Left kidney (tissue), 2 donors: ENCODE measurements around the gene ELAVL2. TPM values are rescaled to one million over a fixed set of nuclear protein-coding genes. Genes with fewer than 3 reads are reported as not detected.

Experiments used
- DNase-seq: peaks from one replicate; pipeline ENCODE4 v3.0.0-alpha.2; 2013
- polyA plus RNA-seq: library from polyadenylated mRNA; unstranded; fragments of 120-200 nt; gene quantifications from one replicate; pipeline ENCODE4 v1.2.1, GENCODE V29; 2013; ENCODE audit not compliant: insufficient read length

The ELAVL2 gene
- polyA plus RNA-seq, 1 donor: 5.0 TPM

DNA sequence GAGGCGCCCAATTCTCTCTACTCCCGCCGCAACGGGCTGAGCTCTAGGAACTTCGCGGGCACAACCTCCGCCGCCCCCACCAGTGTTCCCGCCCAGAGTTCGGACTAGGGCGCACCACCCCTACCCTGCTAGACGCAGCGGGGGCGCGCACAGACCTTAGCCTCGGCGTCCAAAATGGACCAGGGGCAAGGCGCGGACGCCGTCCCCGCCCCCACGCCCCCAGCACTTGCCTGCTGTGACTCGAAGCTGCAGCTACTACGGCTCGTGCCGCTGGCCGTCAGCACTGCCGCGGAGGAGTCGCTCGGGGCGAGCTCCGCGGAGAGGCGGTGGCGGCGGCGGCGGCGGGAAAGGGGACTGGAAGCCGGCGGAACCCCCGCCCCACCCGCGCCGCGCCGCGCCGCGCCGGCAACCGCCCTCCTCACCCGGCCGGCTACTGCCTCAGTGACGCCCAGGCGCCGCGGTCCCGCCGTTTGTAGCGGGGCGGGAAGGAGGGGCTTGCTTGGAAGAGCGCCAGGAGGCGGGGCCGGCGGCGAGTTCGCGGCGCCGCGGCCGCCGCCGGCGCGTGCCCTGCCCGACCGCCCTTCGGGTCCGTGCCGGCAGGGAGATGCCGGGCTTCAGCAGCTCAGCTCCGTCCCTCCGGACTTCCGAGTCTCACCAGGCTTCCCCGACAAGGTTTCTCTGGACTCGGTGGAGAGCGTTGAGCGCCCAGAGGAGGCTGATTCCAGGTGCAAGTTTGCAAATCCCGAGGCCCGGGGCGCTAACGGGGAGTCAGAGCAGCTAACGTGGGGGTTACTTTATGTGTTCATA is 4.5 kb downstream of the ELAVL2 start:
- DNase-seq: no peak

DNA sequence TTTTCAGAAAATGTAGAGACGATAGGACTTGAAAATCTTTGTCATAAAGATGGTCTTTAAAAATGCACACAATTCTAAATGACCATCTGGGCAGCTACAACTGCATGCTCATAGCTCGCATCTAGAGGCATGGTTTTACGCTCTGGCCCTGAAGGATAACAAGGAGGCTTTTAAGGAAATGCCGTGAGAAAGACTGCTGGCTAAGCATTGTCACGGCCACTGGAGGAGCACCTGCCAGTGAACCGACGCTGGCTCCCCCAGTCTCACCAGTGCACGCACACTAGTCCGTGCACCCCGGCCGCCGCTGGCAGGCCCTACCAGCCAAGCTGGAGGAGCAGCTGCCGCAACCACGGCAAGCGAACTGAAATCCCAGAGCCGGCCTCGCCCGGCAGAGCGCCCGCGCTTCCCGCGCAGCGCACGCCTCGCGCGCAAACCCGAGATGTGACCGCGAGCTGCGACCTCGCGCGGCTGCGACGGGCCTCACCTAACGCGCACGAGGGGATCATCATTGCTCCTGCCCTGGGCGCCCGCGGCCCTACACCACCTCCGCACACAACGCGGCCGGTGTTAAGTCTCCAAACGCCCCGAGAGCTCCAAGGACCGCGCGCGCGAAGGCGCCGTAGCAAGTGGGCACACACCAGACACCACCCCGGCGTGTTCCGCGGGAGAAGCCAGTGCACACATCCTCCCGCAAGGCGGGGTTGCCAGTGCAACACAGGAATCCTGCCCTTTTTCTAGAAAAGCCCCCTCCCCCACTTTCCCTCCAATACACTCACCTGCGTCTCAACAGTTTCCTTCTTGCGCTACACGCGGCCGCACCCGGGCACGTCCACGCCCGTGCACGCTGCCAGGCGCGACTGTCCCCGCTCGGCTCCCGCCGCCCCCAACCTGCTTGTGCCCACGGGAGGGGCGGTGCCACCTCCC is 5.3 kb downstream of the ELAVL2 start:
- DNase-seq: no peak

DNA sequence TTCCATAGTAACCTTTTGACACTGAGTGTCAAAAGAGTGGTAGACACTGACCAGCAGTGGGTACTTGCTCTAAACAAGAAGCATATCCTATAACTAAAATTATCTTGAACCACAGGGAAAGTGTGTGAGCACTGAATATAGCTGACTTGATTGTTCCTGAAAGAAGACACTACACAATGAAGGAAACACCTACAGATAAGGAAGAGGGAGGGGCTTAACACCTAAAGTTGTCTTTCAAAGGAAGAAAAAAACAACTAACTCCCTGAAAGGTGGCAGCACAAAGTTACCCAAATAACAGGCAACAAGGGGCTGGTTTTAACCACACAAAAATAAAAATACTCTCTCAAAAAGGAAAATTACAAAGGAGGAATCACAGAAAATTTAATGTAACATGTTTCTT is 6.6 kb downstream of the ELAVL2 start:
- DNase-seq: no peak

DNA sequence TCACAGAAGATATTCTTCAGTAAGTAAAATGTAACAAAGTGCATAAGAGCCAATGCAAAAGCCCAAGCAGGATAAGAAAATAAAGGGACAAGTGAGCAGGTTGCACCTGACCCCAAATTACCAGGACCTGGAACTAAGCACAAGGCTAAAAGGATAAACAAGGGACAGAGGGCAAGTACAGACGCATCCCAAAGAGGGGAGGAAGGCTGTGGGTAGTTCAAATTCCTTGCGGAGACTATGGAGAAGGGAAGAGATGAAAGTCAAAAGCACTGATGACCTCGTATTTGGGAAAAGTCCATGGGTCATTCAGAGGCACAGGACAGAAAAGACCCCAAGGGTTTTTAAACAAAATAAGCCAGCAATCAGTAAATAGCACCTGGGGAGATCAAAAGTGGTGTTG is 11.8 kb downstream of the ELAVL2 start:
- DNase-seq: no peak

DNA sequence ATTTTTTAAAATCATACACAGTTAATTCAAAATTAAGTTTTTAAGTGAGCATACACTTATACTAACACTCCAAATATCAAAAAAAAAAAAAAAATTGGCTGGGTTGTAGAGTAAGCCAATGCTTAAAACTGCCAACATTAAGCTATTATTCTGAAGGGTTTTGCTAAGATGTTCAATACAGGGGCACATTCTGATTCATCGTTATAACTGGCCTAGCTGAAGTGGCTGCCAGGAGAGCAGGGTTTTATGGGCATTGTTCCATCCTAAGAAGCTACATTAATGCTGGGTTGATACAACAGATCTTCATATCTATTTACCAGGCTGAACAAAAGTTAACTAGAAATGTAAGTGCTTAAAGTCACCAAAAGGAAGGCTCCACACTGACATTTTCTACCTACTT is 13.4 kb downstream of the ELAVL2 start:
- DNase-seq: no peak

DNA sequence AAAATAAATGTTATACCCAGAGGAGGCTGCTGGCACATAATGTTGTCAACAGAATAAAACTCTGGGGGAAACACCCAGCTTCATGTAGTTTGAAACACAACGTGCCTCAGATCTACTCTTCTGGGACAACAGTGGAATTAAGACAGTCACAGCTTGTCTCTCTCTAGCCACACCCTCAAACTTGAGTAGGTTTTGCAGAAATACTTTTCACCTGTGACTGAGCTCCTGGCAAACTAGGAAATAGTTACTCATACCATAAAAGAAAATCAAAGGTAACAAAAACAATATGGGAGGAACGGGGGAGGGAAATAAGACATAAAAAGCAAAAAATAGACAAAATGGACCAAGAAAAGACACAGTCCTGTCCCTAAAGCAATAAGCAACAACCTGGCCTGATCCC is 14.4 kb downstream of the ELAVL2 start:
- no peak for DNase-seq

DNA sequence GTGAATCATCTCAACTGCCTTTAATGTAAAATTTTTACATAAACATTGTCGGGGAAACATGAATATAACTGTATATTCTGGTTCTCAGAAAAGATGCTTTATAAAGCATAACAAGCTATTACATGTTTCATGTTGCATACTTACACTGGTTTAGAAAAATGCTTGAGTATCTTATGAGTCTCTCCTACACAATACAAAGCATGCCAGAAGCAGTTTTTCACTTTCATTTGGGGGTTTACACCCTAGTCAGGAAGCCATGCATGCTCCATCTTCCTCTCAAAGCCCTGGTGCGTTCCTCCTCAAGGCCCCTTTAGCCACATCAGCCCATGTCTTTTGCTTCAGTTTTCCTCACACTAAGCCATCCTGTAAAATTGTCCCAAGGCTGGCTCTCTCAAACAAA is 22.8 kb downstream of the ELAVL2 start:
- DNase-seq: no peak

DNA sequence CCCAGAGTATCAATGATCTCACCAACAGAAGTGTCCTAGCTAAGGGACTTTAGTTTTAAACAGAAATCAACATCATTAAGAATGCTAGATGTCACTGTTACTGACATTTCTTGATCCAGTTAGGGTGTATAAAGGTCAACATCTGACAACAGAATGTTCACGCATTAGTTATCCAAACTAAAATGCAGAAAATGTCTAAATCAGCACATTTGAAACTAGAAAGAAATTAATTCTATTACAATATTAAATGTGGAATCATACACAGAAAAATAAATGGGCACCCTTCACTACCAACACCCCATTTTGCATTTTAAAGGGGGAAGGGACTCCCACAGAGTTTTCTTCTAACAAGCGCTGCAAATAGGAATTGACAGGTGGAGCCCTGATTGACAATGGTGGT is 24.5 kb downstream of the ELAVL2 start:
- no peak for DNase-seq

DNA sequence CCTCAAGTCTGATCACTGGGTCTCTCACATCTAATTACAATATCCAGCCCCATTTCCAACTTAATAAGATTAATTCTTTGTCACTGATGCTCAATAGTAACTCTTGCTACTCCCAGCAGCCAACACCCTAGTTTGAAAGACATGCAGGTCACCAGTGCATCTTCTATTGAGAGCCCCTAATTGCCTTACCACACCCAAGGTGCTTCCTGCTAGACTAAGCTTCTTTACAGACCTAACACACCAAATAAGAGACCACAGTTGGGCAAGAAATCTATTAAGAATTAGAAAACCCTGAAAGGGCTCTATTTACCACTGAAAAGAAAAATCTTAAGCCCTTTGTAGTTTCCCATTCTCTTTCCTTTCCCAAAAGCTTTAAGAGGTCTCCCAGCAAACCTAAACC is 26.5 kb downstream of the ELAVL2 start:
- DNase-seq: no peak

DNA sequence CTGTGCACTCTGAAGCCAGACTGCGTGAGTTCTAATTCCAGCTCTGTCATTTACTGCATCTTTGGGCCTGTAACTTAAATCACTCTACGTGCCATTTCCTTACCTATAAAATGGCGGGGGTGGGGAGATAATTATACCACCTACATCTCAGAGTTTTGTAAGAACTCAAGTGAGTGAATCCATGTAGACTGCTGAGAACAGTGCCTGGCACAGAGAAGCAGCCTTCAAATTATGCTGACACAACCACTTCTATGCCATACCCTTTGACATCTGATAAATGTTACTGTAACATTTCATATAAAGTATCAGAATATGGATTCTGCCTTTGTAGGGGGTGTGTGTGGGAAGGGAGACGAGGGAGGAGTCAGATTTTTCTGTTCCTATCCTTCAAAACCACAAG is 27.7 kb downstream of the ELAVL2 start:
- no peak for DNase-seq

DNA sequence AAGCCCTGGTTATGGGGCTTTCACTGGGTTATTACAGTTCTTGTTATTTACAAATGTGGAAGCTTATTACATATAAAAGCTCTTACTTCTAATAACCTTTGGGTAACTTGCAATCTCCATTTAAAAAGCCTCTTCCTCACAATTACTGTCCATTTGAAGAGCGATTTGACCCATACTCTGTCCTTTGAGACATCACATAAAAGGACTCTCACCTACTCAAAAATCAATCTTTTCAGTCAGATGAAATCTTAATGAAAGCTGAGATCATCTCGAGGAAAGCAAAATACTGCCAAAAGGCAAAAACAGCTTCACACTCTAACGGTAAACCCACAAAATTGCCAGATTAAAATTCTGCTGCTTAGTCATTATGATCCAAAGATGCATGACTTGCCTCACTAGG is 29.8 kb downstream of the ELAVL2 start:
- DNase-seq: no peak

DNA sequence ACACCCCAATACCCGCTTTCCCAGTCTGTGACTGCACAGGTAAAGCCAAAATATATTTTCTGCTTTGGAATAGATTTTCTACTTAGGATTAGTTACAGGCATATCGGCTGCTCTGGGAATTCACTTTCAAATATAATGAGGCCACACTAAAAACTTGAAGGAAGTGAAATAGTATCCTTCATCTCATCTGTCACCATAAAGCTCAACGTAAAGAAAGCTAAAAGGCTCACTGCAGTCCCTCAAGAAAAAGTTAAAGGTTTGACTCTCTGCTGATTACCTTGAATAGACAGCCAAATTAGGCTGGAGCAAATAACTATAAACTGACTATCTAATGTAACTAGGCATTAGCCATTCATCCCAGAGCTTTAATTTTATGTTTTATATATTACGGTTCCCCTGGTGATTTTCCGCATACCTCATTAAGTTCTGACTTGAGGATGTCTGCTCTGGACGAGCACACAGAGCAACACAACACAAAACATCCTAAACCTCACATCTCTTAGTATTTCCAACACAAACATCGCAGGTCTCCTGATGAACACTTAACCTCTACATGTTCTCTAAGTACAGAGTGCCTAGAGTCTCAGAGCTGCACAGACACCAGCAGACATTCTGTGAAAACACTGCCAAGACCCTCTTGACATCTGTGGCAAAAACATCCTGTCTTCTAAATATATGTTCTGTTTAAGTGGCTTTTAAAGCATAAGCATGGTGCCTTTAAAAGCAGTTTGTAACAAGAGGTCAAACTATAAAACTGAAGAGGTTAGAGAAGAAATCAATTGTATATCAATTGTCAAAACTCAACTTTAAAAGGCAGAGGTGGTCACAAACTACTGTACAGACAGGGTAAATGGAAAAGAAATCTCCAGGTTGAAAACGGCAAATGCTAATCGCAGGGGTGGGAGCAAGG is 35.4 kb downstream of the ELAVL2 start:
- DNase-seq: no peak

DNA sequence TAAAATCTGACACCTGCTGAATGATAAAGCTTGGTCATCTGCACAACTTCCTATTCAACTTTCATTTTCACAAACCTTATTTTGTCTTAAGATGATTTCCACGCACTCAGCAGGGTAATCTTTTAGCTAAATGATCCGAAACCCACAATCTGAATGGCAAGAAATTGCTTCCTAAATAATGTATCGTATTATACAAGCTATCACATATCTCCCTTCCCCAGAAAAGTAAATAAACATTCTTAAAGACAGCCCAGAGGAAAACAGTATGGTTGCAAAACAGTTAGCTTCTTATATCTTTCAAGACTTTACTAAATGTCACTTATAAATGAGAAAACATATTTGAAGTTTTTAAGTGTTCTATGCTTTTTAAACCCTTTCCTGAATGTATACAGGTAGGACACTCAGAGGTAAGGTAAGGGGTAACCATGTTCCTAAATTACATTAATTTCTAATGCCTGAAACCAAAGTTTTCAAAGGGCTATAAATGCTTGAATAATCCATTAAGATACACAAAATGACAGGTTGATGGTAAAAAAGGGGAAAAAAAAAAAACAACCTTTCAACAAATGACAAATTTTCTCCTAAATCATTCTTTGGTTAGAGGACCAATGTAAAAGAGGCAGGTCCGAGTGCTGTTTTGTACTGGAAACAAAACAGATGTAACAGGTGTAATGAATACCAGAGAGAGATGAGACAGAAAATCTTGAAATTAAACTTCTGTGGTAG is 36.3 kb downstream of the ELAVL2 start:
- DNase-seq: no peak

DNA sequence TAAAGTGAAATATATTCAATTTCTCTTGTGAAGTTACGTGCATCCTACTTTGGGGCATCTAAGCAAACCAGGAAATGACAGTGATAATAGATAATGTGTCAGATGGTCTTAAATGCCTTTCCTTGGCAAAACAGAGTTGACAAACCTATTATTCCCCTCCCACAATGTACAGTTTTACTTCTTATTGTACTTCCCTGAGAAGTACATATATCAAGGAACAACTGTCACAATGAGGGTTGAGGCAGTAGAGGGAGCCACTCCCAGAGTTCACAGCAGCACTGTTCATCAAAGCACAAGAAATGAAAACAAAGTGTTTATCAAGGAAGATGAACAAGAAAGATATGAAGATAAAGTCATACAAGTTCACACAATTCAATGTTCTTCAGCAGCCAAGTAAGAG is 41.1 kb downstream of the ELAVL2 start:
- DNase-seq: no peak

DNA sequence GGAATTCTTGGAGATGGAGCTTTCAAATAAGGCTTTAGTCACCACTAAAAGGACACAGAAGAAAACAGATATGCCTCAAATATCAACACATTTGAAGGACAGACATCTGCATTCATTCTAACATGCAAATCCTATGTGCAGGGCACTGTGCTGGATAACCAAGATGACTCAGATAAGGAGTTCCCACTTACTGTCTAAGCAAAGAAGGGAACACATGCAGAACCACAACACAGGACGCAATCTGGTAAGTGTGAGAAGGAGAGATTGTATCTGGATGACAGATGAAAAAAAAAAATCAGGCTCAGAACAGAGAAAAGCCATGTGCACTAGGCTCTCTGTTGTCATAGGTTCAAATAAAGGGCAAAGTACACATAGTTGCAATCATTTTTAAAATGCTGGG is 42.5 kb downstream of the ELAVL2 start:
- DNase-seq: no peak

DNA sequence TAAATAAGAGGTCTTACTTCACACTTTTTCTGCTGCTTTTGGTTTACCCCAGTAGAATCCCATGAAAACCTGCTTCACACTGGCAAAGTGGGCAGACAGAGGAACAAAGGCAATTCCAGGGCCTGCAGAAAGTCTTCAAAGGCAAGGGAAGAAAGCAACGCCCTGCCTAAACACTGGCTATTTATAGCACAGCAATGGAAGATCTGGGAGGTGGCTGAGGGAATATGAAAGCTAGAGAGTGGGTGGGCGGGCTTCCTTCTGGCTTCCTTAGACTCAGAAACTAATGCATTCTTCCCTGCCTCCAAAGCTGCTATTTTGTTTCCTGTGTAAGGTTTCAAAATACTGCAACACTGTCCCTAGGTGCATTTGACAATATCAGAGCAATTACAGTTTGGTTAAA is 46.8 kb downstream of the ELAVL2 start:
- no peak for DNase-seq

DNA sequence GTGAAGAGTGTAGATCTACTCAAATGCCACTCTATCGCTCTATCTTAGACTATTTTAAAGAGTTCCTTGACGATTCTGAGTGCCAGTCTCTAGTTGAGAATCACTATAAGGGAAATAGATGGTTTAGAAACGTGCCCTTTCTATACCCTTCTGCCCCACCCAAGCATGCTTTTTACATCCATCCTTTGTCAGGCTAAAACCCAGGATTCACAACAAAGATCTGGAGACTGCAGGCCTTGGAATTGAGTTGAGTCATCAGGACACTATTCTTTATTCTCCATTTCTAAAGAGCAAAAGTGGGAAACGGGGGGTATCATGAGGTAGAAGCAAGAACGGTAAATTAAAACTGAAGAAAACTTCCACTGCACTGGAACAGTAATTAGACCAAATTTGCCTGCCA is 48.7 kb downstream of the ELAVL2 start:
- no peak for DNase-seq

DNA sequence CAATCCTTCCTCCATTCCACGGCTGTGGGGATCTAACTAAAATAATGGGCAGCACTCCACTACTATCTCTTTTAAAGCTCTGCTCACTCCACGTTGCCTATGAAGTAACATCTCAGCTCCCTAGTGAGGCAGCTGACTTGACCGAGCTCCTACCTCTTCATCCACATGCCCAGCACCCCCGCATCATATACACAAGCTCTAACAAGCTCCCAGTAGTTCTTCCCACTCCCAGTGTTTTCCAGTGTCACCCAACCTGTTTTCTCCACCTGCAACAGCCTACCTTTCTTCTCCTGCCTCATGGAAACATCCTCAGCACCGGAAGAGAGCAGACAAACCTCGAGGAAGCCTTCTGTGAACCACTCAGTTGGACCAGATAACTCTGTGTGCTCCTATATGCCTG is 50.5 kb downstream of the ELAVL2 start:
- DNase-seq: no peak

DNA sequence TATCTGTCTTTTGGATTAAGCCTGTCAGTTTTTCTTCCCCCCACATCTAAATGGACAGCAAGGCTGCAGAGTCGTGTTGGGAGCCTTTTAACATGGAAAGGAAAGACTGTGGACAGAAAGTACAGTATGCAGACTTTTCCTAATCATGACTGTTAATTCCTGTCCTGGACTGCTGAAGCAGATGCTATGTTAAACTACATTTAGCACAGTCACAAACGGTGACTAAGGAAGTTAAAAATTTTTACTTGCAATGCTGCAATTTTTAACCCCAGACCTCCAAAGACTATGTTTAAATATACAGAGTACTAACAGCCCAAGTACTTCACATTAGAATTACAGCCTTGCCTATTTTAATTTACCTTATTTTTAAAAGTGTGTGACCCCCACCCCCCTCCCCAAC is 51.8 kb downstream of the ELAVL2 start:
- DNase-seq: no peak

DNA sequence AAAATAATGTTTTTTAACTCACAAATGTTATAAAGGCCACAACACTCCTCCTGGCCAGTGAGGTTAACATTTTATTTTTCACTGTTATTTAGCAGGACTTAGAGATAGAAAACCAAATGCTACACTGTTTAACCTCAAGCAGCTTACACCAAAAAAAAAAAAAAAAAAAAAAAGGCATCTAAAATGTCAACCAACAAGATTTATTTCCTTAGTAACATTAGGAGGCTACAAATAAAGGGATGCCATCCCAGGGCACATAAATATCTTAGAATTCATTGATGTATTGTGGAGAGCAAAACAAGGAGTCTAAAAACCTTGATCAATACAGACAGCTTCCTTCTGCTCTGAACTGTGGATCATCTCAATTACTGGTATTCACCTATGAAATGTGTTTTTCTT is 53.7 kb downstream of the ELAVL2 start:
- no peak for DNase-seq

DNA sequence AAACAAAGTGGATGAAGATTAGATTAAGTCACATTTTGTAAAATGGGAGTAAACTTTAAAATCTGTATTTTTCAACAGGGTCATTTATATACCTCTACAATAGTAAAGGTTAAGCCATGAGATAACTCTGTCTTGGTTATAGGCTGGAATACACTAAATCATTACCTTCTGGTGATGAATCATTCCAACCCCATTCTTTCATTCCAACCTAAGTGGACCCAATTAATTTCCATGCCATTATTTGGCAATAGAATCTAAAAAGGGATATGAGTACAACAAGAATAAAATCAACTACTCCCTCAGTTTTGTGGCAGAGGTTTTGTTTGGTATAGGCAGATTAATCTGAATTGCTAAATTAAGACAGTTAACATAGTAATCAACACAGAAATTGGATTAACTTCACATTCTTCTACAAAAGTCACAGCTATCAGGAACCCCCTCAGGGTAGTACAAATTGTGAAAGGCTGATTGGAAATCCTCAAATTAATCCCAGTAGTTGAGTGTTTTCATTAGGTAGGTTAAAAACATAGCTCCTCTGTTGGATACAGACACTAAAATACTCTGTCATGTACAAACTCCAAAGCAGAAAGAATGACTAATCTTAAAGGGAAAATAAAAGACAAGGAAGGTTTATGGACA is 54.2 kb downstream of the ELAVL2 start:
- no peak for DNase-seq
